Lower leg skin (tissue), 3 donors: Measurements from ENCODE around the gene ANGPTL2.

Experiments
- CTCF ChIP-seq, 3 donors: fragments of 450-650 bp; IDR thresholded peaks; one replicate each; pipeline ENCODE4 v1.5.1; 2016; ENCODE audit warnings: antibody characterized with exemption in 3 of 3, mild to moderate bottlenecking in 3 of 3, moderate library complexity in 2 of 3
- POLR2A ChIP-seq, 2 donors: fragments of 450-650 bp; IDR thresholded peaks; one replicate each; pipeline ENCODE4 v1.6.1; 2016 to 2017; ENCODE audit warnings: antibody characterized with exemption in 2 of 2, mild to moderate bottlenecking in 1 of 2, moderate library complexity in 1 of 2

DNA sequence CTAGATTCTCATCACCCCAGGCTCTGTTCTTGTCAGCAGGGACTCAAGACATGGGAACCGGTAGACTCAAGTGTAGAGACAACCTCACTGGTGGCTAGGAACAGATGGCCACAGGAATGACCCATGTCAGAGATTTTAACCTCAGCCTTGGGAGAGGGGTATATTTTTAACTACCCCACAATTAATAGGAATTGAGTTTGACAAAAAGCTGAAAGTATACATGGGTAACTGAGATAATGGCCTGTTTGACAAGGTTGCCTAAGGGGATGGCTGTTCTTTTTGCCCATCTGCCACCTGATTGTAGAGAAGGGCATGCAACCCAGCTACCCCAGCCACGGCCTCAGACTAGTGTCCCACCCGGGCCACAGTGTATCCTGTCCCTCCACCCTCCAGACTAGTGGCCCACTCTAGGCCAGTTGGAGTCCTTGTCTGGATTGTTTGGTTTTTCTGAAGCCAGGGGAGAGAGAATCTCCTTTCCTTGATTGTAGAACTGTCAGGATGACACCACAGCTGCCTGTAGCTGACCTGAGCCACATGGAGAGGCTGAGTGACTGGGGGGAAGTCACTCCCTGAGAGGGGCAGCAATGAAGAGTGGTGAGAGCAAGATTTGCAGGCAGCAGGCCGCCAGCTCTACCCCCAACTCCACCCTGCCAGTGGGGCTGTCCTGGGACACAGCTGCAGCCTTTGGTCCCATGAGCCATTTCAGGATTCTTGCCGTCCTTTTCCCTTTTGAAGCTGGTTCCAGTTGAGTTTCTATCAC, 14.6 kb upstream of the ANGPTL2 start:
- no peak for TF ChIP-seq CTCF (IDR thresholded peaks at IDR 0.05)
- TF ChIP-seq POLR2A (IDR thresholded peaks at IDR 0.05) = no peak
